ENCODE results near the gene FAM227B. TPM values are rescaled to one million over a fixed set of nuclear protein-coding genes. Genes with fewer than 3 reads are reported as not detected.

The FAM227B gene
- total RNA-seq, 2 donors from 2014 or later = 2.1 TPM; not detected in 1

DNA sequence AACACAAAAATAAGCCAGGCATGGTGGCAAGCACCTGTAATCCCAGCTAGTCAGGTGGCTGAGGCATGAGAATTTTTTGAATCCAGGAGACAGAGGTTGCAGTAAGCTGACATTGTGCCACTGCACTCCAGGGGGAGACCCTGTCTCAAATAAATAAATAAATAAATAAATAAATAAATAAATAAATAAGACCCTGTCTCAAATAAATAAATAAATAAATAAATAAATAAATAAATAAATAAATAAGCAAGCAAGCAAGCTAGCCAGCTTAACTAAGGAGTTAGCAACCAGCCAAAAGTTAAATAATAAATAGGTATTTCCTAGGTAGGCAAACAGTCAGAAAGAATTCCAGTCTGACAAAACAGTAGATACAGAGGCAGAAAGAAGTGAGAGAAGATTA is 326.7 kb downstream of the FAM227B start:
- no peak overlapping the region for H3K4me3 ChIP-seq
- intact Hi-C loops (cut with DNase I) = no loop called here
- TF ChIP-seq POLR2A (IDR thresholded peaks at IDR 0.05) = no peak
- TF ChIP-seq, protein P1, sequence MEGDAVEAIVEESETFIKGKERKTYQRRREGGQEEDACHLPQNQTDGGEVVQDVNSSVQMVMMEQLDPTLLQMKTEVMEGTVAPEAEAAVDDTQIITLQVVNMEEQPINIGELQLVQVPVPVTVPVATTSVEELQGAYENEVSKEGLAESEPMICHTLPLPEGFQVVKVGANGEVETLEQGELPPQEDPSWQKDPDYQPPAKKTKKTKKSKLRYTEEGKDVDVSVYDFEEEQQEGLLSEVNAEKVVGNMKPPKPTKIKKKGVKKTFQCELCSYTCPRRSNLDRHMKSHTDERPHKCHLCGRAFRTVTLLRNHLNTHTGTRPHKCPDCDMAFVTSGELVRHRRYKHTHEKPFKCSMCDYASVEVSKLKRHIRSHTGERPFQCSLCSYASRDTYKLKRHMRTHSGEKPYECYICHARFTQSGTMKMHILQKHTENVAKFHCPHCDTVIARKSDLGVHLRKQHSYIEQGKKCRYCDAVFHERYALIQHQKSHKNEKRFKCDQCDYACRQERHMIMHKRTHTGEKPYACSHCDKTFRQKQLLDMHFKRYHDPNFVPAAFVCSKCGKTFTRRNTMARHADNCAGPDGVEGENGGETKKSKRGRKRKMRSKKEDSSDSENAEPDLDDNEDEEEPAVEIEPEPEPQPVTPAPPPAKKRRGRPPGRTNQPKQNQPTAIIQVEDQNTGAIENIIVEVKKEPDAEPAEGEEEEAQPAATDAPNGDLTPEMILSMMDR (IDR thresholded peaks at IDR 0.05) = no peak
- no peaks in the 10 kb centered on the region for H3K9me3 ChIP-seq
- H3K27ac ChIP-seq = no peak overlapping the region
- ATAC-seq = no peak
- DNase-seq = no peak
- no peaks in the 10 kb centered on the region for H3K36me3 ChIP-seq (replicated peaks in 1 of 2; ENCODE audit: insufficient read depth in 1 of 2, low read depth in 2 of 2)
- no peaks in the 10 kb centered on the region for H3K4me1 ChIP-seq
- H3K27me3 ChIP-seq = no peaks in the 10 kb centered on the region

DNA sequence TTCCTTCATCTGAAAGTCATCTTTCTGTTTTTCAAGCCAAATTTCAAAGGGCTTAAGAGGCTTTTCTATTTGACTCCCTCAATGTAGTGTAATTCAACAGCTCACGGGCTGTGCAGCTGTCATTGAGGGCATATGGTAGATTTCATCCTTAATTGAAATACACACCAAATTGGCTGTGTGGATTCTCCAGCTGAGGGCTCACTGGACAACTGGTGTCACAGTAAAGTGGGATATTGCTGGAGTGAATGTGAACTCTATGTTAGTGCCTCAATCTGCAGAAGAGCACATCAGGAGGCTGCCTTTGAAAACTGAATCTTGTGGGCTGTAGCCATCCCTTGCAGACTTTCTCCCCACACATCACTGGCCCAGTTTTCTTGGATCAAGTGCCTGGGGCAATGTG is 330.4 kb downstream of the FAM227B start:
- Histone ChIP-seq H3K36me3 (replicated peaks in 1 of 2; ENCODE audit: insufficient read depth in 1 of 2, low read depth in 2 of 2) (peaks cover 0 to 2% of the 10 kb centered on the region in 2 donors), H3K27me3 (no peaks in the 10 kb centered on the region), H3K4me3 (no peak overlapping the region), H3K9me3 (no peaks in the 10 kb centered on the region), H3K4me1 (no peaks in the 10 kb centered on the region), H3K27ac (no peak overlapping the region)
- WGBS, 2 donors = 0 to 33% methylated on average over 1 of the region's 1 CpG
- TF ChIP-seq, protein P1 (IDR thresholded peaks at IDR 0.05) = no peak
- no peak for TF ChIP-seq POLR2A (IDR thresholded peaks at IDR 0.05)
- ATAC-seq (no peak), DNase-seq (no peak)
- intact Hi-C loops (cut with DNase I) = no loop called here

DNA sequence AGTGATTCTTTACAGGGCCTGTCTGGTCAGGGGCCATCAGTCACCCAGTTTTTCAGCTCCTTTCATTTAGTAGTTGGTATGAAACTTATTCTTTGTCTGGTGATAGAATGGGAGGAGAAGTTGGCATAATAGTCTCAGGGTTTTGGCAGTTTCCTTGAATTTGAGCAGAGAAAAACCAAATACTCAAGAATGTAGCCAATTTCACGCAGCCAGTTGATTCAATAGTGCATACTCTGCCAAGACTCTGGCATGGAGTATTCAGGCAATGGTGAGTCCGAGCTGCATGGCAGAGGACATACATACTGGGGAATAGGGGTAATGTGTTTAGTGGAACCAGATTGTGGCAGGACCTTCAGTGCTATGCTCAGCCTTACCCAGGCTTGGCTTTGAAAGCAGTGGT is 332.2 kb downstream of the FAM227B start:
- Histone ChIP-seq H3K9me3 (no peaks in the 10 kb centered on the region), H3K27ac (no peak overlapping the region), H3K27me3 (no peaks in the 10 kb centered on the region), H3K4me1 (no peaks in the 10 kb centered on the region), H3K4me3 (no peak overlapping the region), H3K36me3 (replicated peaks in 1 of 2; ENCODE audit: insufficient read depth in 1 of 2, low read depth in 2 of 2) (peaks cover 0 to 14% of the 10 kb centered on the region in 2 donors)
- 80 to 95% methylated on average over 2 of the region's 2 CpGs for WGBS, 2 donors
- TF ChIP-seq POLR2A (IDR thresholded peaks at IDR 0.05) = no peak
- no peak for DNase-seq
- intact Hi-C loops (cut with DNase I) = no loop called here
- no peak for ATAC-seq

DNA sequence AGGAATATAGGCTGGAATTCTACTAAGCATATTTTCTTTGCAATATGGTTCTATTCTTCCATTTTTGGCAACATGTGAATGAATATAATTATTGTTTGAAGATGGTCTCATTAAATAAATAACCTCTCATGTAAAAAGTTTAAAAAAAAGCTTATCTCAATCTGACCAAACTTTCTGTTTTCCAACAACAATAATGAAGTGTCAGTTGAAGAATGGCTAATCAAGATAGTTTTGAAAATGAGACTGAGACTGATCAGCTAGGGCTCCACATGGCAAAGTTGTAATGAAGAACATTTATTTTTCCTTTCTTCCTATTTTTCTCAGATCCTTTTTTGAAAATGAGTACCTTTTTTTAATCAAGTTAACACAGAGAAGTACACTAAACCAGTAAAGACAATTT is 333.1 kb downstream of the FAM227B start:
- H3K9me3 ChIP-seq = no peaks in the 10 kb centered on the region
- TF ChIP-seq POLR2A (IDR thresholded peaks at IDR 0.05) = no peak
- TF ChIP-seq, protein P1 (IDR thresholded peaks at IDR 0.05) = no peak
- ATAC-seq (no peak), DNase-seq (no peak)
- no peak overlapping the region for H3K27ac ChIP-seq
- H3K4me1 ChIP-seq = no peaks in the 10 kb centered on the region
- H3K27me3 ChIP-seq = no peaks in the 10 kb centered on the region
- H3K4me3 ChIP-seq = no peak overlapping the region
- H3K36me3 ChIP-seq (replicated peaks in 1 of 2; ENCODE audit: insufficient read depth in 1 of 2, low read depth in 2 of 2) = peaks cover 0 to 14% of the 10 kb centered on the region in 2 donors
- intact Hi-C loops (cut with DNase I) = no loop called here

DNA sequence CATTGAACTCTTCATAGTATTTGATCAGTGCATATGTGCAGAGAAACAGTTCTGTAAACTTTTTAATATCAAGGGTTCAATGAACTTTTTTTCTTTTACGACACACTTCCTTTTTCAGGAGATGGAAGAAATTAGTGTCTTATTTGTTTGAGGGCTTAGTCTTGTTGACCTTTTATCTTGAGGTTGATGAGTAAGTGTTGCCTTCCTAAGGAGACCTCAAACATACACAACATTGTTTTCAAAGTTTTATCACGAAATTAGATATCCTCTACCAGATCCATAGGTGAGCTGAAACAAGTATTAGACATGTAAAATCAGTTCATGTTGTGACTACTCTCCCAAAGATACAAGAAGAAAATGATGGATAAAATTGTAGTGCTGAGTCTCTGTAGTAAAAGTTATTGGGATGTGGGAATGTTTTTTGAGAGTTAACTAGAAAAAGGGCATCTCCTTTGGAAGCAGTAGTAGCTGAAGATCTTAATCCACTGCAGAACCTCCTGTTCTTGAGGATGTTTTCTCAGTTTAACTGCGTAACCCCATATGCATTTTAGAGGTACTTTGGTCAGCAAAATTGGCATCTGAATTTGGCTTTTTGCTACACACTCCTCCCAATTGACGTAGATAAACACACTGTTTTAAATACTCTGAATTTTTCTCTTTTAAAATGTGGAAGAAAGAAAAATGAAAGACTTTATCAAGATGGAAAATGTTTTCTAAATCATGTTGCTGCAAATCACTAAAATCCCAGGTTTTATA is 333.8 kb downstream of the FAM227B start:
- intact Hi-C loops (cut with DNase I) = no loop called here
- 85 to 86% methylated on average over 4 of the region's 4 CpGs for WGBS, 2 donors
- TF ChIP-seq, protein P1 (IDR thresholded peaks at IDR 0.05) = no peak
- TF ChIP-seq POLR2A (IDR thresholded peaks at IDR 0.05) = no peak
- Histone ChIP-seq H3K4me1 (no peaks in the 10 kb centered on the region), H3K27ac (no peak overlapping the region), H3K36me3 (replicated peaks in 1 of 2; ENCODE audit: insufficient read depth in 1 of 2, low read depth in 2 of 2) (peaks cover 0 to 14% of the 10 kb centered on the region in 2 donors), H3K9me3 (no peaks in the 10 kb centered on the region), H3K4me3 (no peak overlapping the region), H3K27me3 (no peaks in the 10 kb centered on the region)
- DNase-seq = no peak
- no peak for ATAC-seq

Data from body of pancreas (tissue), 4 donors.